Measurements from ENCODE around the gene LHX1.

GRCh38 chr17:36950027-36950426, 12.8 kb downstream of the LHX1 start:
- TF ChIP-seq EP300 (IDR thresholded peaks at IDR 0.05) (no peak), POLR2A (IDR thresholded peaks at IDR 0.05) (no peak), POLR2AphosphoS5 (IDR thresholded peaks at IDR 0.05) (no peak)
- TF ChIP-seq, protein P1, sequence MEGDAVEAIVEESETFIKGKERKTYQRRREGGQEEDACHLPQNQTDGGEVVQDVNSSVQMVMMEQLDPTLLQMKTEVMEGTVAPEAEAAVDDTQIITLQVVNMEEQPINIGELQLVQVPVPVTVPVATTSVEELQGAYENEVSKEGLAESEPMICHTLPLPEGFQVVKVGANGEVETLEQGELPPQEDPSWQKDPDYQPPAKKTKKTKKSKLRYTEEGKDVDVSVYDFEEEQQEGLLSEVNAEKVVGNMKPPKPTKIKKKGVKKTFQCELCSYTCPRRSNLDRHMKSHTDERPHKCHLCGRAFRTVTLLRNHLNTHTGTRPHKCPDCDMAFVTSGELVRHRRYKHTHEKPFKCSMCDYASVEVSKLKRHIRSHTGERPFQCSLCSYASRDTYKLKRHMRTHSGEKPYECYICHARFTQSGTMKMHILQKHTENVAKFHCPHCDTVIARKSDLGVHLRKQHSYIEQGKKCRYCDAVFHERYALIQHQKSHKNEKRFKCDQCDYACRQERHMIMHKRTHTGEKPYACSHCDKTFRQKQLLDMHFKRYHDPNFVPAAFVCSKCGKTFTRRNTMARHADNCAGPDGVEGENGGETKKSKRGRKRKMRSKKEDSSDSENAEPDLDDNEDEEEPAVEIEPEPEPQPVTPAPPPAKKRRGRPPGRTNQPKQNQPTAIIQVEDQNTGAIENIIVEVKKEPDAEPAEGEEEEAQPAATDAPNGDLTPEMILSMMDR (IDR thresholded peaks at IDR 0.05): no peak
